Activated gamma-delta T cell (primary cell): ENCODE measurements around the gene CCDC194.

ENCODE experiments used
- DNase-seq: peaks from one replicate; lab custom pipeline; 2025; lab: John Stamatoyannopoulos, UW
- total RNA-seq, 2 donors: gene quantifications; one replicate each; lab custom pipeline; 2026; lab: John Stamatoyannopoulos, UW

Gene CCDC194, protein sequence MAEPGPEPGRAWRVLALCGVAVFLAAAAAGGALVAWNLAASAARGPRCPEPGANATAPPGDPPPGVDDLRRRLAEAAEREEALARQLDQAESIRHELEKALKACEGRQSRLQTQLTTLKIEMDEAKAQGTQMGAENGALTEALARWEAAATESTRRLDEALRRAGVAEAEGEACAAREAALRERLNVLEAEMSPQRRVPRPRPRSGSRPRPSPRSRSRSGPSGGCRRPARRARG
- 0.87 to 1.2 reads per million in 2 donors for total RNA-seq

DNA sequence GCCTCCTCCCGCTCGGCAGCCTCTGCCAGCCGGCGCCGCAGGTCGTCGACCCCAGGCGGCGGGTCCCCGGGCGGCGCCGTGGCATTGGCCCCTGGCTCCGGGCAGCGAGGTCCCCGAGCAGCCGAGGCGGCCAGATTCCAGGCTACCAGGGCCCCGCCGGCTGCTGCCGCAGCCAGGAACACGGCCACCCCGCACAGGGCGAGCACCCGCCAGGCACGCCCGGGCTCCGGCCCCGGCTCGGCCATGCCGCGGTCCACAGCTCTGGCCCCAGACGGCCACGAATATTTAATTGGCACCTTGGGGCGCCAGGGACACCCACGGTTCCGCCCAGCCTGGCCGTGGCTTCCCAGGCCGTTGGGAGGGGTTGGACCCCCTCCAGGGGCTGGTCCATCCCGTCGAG lies at the start of gene CCDC194:
Gene CCDC194, minus strand, starts transcription at position 283 of the 400 bp plus-strand sequence. Its CDS starts 38 bp downstream, at position 245.
- DNase-seq: no peak

DNA sequence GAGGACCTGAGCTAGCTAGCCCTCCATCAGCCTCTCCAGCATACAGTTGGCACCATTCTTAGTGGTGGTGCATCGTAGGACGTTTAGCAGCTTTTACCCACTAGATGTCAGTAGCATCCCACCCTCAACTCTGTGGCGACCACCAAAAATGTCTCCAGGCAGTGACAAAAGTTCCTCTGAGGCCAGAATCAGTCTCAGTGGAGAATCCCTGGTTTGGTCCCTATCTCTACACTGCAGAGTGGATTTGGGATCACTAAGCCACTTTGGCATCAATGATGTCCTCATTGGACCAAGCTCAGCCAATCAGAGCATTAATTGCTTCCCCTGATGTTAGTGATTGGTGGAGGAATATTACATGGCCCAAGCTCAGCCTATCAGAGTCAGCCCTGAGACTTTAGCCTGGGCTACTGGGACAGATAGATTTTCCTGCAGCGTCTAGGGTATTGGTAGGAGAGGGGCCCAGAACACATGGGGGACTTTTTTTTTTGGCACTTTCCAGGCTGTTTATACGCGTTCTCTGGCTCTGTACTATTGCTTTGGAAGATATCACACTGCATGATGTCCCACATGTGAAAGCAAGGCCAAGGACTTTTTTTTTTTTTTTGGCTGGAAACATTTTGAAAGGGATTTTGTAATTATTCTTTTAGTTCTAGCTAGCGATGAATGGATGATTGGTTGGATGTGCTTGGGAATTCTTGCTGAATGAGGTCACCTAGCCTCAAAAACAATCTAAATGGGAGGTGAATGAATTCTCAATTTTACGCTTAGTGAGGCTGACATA lies 47.4 kb upstream of the CCDC194 start:
- DNase-seq: no peak

DNA sequence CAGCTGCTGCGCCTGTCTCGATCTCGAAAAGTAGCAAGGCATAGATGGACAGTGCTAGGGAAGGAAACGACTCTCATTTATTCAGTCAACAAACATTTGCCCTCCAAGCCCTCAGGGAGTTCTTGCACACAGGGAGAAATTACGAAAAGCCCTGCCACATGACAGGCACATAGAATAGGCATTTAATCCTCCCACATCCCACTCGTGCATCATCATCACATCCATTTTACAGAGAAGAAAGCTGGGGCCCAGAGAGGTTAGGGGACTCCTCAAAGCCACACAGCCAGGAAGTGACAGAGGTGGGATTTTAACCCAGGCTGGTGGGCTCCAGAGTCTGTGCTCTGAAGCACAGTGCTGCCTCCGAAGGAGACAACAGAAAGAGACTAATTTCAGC lies 42.9 kb upstream of the CCDC194 start:
- DNase-seq: no peak

DNA sequence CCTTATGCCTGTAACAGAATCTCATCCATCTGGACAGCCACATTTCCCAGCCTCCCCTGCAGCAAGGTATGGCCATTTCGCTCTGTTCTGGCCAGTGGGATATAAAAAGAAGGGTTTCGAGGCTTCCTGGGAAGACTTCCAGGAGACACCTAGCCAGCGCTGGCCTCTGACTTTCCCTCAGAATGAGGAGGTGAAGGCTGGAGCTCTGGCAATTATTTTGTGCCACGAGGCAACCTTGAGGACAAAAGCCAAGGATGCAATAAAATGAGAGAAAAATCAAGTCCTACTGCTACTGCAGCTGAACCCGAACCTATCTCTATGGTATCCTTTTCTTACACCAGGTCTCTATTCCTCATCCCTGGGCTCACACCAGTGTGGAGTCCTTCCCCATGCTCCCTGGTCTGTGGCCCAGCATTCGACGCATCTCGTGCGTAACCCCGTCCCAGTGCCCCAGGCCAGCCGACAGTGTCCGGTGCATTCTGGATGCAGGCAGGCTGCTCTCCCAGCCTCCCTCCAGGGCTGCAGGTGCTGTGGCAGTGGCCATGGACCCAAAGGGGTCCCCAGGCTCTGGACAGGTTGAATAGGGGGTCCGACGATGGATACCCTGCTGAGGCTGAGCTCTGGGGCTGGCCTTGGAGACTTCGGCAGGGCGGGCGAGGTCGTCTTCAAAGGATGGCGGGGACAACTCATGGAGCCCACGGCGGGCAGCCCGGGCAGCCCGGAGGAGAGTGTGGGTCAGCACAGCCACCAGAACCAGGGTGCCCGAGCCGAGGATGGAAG lies 42.3 kb upstream of the CCDC194 start:
- no peak for DNase-seq

DNA sequence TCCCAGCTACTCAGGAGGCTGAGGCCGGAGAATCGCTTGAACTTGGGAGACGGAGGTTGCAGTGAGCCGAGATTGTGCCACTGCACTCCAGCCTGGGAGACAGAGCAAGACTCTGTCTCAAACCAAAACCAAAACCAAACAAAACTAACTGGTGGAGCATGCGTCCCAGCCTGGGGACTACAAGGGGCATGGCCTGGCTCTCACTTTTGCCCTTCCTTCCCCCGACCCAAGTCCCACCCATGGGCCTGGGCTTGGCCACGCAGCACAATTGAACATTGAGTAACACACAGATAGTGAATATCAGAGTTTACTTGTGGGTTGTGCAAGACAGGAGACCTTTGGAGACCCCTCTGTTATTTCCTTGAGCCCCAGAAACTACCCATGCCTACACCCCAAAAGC lies 41.2 kb upstream of the CCDC194 start:
- no peak for DNase-seq

DNA sequence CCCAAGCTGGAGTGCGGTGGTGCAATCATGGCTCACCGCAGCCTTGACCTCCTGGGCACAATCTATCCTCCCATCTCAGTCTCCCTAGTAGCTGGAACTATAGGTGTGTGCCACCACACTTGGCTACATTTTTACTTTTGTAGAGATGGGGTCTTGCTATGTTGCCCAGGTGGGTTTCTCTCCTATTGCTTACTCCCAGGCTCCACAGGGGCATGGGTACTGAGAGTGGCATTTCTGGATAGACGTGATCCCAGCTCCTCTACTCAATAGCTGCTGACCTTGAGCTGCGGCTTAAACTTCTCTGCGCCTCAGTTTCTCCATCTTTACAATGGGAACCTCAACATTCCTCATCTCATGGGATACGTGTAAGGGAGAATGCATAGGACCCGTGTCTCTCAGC lies 37.4 kb upstream of the CCDC194 start:
- no peak for DNase-seq

DNA sequence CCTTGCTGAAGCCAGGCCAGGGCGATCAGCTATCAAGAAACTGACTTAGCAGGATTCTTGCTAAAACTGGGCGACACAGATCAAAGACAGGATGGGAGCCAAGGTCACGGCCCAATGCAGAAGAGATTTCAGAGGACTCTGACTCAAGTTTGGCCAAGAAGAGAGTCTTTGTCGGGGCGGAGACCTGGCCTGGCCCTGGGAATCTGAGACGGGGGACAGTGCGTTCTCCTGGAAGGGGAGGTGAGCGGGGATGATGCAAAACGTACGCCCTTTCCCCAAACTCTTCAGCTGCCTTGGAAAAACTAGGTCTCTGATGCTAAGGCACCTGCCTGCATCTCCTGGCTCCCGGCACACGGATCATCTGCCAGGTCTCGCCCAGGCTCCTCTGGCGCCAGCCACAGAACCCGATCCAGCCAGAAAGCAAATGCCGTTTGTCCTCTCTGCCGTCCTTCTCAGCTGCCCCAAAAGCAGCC lies 35.7 kb upstream of the CCDC194 start:
- DNase-seq: no peak

DNA sequence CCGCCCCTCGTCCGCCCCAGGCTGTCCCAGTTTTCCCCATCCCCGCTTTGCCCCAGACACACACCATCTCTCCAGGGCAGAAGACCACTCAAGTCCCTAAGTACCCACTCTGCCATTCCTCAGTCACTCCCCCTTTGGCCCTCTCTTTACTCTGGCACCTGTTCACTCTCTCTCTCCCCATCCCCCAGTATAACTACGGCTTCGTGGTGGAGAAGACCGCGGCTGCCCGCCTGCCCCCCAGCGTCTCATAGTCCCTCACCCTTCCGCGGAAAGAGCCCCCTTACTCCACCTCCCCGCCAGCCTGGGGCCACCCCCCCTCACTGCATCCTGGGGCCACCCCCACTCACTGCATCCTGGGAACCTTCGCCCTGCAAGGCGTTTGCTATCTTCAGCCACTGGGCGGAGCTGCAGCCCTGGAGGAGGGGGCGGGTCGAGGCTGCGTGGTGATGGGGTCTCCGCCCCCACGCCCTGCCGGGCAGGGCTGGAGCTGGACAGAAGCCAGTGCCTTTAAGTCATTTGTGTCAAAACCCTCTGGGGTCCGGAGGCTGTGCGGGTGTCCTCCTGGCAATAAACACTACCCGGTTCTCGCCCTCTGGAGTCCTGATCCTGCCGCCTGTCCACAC lies 30.9 kb upstream of the CCDC194 start:
- DNase-seq: no peak

DNA sequence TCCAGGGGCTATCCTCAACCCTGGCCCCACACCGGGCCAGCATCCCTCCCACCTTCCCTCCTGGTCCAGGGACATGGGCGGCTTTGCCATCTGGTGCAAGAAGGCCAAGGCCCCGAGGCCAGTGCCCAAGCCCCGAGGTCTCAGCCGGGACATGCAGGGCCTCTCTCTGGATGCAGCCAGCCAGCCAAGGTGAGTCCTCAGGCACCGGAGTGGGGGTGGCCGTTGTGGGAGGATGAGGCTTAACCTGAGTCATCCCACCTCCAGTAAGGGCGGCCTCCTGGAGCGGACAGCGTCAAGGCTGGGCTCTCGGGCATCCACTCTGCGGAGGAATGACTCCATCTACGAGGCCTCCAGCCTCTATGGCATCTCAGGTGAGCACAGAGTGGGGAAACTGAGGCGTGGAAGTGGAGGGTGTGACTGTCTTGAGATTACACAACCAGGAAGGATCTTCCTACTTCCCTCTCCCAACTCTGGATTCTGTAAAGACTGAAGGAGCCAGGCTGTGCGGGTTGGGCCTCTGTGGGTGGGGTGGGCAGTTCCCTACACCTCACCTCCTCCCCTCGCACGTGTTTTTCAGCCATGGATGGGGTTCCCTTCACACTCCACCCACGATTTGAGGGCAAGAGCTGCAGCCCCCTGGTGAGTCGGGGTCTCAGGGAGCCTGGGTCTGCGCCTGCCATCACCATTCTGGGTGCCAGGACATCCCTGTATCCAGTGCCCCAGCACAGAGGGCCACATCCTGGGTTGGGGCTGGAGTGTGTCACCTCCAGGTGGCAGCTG lies 29.6 kb upstream of the CCDC194 start:
- no peak for DNase-seq

DNA sequence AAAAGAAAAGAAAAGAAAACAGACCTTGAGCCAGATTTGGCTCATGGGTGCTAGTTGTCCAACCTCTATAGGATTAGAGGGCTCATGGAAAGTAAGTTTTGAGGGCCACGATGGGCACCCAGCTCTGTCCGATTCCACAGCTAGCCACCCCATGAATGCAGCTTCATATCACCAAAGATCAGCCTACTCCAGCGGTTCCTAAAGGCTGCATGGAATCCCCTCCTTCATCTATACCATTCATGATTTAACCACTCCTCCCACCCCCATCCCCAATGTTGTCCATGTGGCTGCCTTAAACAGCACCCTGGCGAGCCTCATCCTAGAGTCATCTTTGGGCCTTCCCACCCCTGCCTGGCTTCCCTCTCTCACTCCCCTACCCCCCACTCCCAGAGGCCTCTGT lies 27.9 kb upstream of the CCDC194 start:
- DNase-seq: no peak

DNA sequence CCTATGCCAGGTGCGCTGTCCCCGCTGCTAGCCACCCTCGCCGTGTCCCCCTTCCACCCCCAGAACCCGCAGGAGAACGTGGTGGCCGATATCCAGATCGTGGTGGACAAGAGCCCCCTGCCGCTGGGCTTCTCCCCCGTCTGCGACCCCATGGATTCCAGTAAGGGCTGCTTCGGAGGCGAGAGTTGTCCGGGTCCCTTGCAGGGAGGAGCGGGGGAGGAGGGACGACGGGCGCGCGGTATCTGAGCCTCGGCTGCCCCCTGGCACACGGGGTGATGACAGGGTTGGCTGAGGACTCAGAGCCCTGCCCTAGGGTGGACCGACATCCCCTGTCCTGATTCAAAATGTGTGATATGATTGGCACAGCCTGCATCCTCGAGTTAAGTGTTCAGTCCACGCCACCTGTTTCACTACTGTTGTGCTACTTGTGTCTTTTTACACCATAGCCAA lies 26.5 kb upstream of the CCDC194 start:
- no peak for DNase-seq

DNA sequence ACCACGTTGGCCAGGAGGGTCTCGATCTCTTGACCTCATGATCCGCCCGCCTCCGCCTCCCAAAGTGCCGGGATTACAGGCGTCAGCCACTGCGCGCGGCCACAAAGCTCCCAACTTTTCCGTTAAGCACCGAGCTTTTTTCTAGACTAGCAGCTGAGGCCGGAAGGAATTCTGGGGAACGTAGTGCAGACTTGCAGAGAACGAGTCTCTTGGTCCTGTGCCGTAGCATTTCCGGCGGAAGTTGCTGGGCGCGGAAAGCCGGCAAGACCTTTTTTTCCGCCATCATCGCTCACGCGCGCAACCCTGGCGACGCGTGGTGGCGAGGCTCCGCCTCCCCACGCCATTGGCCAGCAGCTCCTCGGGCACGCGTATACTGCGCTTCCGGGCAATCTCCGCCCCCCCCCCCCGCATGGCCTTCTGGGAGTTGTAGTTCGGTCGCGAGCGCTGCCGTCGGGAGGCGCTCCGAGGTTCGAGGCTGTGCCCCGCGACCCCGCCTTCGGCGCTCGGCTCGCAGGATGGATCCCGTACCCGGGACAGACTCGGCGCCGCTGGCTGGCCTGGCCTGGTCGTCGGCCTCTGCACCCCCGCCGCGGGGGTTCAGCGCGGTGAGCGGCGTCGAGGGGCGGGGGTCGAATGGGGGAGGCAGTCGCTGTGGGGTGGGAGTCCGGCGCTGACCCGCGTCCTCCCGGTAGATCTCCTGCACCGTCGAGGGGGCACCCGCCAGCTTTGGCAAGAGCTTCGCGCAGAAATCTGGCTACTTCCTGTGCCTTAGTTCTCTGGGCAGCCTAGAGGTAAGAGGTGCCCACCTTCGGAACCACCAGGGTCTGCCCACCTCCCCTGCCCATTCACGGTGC lies 25.9 kb upstream of the CCDC194 start, which contains the start of gene MVB12A:
Gene MVB12A, plus strand, starts transcription at position 427 of the 854 bp plus-strand sequence. Its CDS starts 89 bp downstream, at position 516.
- peak; percentile 90 for DNase-seq

DNA sequence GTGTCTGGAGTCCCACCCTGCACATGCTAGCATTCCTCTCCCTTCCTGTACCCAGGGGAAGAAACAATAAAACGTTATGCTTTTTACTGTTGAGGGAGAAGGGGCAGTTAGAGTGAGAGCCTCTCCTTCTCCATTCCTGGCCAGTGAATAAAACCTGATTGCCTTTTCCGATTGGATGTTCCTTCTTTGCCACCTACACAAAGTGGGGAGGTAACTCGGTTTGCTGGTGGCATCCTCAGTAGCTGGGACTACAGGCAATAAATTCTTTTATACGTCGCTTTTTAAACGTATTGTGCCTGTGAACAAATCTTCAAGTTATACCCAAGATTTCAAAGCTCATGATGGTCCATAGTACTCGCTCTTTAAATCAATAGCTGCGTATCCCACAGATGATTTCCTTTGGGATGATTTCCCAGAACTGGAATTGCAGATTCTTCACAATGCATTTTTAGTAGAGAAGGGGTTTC lies 25.2 kb upstream of the CCDC194 start:
- DNase-seq: no peak

DNA sequence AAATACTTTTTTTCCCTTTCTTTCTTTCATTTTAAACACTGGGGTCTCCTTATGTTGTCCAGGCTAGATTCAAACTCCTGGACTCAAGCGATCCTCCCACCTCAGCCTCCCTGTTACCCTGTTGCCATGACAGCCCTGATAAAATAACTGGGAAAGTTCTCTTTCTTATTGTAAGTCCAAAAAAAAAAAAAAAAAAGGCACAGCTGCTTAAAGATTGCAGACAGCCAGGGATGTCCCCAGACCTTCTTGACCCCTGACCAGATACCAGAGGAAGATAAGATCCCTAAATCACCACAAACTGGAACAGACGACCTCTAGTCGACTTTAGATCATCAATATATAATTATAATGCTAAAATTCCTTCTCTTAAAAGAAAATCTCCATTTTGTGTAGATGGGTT lies 24.7 kb upstream of the CCDC194 start:
- no peak for DNase-seq

DNA sequence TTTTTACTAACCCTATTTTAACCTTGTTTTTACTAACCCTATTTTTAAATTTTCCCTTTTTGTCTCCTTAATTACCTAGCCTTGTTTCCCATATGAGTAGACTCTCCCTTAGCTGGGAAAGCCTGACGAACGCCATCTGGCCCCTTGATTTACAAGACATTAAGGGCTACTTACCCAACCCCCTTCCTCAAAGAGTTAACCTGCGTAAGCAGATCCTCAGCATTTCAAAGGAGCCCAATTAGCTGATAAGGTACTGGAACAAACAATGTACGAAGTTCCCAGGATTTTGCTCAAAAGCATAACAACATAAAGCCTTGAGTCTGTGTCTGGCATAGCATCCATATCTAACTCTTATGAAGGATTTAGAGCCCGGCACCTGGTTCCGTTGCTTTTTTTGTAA lies 21.1 kb upstream of the CCDC194 start:
- DNase-seq: no peak

DNA sequence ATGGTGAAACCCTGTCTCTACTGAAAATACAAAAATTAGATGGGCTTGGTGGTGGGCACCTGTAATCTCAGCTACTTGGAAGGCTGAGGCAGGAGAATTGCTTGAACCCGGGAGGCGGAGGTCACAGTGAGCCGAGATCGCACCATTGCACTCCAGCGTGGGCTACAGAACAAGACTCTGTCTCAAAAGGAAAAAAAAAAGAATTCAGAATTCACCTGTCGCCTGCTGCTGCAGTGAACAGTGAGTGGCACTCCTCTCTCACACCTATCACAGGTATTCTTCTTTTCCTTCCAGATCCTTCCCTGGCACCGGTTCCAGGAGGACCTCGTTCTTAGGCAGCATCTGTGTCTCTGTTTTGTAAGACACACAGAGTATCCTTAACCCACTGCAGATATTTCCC lies 20.1 kb upstream of the CCDC194 start:
- DNase-seq: no peak

DNA sequence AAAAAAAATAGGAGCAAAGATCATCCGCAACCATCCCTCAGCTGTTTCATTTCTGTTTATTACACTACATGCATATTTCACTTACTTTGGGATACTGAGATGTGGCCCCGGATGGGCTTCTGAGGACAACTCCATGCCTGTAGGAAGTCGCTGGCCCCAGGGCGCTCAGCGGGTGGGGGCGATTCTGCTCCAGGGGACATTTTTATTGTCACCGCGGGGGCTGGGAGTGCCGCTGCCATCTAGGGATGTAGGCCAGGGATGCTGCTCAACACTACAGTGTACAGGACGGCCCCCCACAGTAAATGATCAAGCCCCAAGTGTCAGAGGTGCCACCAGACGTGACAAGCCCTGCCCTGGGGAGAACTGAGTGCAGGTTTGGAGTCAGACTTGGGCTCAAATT lies 17.8 kb upstream of the CCDC194 start:
- no peak for DNase-seq

DNA sequence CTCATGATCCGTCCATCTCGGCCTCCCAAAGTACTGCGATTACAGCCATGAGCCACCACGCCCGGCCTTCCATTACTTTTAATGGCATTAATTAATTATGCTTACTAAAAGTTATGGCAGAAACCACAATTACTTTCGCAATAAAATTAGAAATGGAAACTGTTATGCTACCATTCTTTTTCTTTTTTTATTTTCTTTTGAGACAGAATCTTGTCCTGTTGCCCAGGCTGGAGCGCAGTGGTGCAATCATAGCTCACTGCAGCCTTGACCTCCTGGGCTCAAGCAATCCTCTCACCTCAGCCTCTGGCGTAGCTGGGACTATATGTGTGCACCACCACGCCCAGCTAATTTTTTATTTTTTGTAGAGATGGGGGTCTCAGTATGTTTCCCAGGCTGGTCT lies 16.0 kb upstream of the CCDC194 start:
- no peak for DNase-seq

DNA sequence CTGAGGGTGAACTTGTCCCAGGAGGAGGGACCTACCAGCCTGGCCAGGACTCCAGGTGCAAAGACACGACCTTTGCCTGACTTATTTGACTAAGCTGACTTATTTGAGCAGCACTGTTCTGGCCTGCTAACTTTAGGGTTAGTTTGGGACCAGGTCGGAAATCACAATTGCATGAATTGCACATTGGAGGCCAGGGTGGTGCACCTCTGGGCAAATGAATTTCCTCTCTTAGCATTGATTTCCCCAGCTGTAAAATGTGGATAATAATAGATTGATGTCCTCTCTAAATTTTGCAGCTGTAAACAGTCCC lies 12.8 kb upstream of the CCDC194 start:
- no peak for DNase-seq
